Stimulated activated CD8-positive, alpha-beta memory T cell treated with anti-CD3 and anti-CD28 coated beads, Interleukin-15, amount 100 ng/mL, for 4 hours (primary cell): Measurements from ENCODE around the gene C3orf22.
"Not testable (repeated sequence)": the region's sequence is repeated elsewhere in the genome, so short reads cannot be mapped to it uniquely, and the experiment has no call there.

Source experiments
- DNase-seq, 2 donors: peaks; one replicate each; pipeline ENCODE4 v3.0.0-alpha.2; 2020; ENCODE audit warnings: low read depth in 2 of 2

Gene C3orf22, protein sequence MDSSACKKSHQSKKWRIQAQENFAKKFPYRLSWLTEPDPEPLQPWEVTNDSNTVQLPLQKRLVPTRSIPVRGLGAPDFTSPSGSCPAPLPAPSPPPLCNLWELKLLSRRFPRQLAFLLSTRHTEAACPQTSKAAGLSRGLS

GRCh38 chr3:126558336-126559071, at the start of gene C3orf22:
C3orf22 (minus strand) TSS chr3:126558932; CDS start chr3:126553390, 5,542 bp downstream.
- DNase-seq, result no peak

- DNase-seq, result peak in 1 of 2 donors; percentile 9
Observed at GRCh38 chr3:126607214-126607908, 48.6 kb upstream of the C3orf22 start.

GRCh38 chr3:126606001-126606400, 47.3 kb upstream of the C3orf22 start:
- no peak for DNase-seq

DNA sequence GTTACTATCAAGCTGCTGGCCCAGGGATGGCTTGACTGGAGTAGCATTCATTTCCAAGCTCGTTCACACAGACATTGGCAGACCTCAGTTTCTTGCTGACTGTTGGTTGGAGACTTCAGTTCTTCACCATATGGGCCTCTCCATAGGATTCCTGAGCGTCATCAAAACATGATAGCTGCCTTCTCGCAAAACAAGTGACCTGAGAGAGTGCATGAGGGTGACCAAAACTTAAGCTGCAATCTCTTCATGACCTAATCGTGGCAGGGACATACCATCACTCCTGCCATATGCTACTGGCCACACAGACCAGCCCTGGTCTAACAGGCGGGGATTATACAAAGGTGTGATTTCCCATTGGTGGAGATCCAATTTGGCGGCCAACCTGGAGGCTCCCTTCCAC, 46.0 kb upstream of the C3orf22 start:
- no peak for DNase-seq

DNA sequence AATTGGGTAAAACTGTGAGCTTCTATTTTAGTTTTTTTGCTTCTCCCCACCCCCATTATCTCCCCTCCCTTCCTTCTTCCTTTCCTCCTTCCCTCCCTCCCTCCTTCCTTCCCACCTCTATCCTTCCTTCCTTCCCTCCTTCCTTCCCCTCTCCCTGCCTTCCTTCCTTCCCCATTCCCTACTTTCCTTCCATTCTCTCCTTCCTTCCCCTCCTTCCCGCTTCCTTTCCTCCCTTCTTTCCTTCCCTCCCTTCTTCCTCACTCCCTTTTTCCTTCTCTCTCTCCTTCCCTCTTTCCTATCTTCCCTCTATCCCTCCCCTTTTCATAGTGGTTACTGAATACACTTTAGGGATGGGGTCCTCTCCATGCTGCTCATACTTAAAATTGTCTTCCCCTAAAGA, 40.4 kb upstream of the C3orf22 start:
- DNase-seq, result no peak

GRCh38 chr3:126595479-126595878, 36.7 kb upstream of the C3orf22 start:
- not testable (repeated sequence) for DNase-seq

GRCh38 chr3:126591515-126591914, 32.8 kb upstream of the C3orf22 start:
- DNase-seq, result not testable (repeated sequence)

DNA sequence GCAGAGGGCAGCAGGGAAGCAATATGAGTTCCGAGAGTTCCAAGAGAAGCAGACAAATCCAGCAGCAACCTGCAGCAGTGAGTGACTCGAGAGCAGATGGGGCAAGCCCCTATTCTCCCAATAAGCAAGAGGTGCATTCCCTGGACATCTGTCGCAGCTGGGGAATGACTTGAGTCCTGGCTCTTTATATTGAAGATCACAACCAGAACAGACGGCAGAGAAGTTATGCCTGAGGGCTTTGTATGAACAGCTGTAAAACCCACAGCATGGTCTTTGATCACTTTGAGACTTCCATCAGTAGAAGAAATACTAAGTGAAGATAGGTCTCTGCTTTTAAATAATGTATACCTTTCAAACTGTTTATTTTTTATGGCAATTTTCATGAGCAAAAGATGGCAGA, 23.6 kb upstream of the C3orf22 start:
- no peak for DNase-seq

DNA sequence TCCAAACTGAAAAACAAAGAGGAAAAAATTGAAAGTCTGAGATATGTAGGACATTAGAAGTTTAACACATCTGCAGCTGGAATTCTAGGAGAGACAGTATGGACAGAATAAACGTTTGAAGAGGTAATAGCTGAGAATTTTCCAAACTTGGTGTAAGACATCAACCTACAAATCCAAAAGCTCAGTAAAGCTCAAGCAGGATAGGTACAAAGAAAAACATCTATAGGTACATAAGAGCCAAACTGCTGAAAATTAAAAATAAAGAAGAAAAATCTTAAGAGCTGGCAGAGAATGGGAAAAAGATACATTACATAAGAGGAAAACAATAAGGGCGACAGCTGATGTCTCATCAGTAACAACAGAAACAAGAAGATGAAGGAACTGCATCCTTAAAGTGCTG, 22.8 kb upstream of the C3orf22 start:
- DNase-seq, result no peak

- DNase-seq, result no peak
Observed at GRCh38 chr3:126580746-126581145, 22.0 kb upstream of the C3orf22 start.

DNA sequence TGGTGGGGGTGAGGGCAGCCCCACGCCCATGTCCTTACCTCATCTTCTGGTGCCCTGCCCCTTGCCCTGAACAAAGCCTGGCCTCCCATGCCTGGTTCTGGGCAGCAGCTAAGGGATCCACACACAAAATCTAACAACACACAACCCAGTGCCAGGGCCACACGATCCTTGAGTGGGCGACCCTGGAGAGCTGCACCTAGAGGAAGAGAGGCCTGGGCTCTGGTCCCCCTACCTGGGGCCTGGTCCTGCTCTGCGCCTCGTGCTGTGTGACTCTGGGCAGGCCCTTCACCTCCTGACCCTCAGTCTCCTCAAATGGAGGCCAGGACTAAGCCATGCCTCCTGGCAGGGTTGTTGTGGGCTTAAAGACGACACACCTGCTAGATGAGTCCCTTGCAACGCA, 20.0 kb upstream of the C3orf22 start:
- no peak for DNase-seq

GRCh38 chr3:126577261-126577660, 18.5 kb upstream of the C3orf22 start:
- DNase-seq, result no peak

DNA sequence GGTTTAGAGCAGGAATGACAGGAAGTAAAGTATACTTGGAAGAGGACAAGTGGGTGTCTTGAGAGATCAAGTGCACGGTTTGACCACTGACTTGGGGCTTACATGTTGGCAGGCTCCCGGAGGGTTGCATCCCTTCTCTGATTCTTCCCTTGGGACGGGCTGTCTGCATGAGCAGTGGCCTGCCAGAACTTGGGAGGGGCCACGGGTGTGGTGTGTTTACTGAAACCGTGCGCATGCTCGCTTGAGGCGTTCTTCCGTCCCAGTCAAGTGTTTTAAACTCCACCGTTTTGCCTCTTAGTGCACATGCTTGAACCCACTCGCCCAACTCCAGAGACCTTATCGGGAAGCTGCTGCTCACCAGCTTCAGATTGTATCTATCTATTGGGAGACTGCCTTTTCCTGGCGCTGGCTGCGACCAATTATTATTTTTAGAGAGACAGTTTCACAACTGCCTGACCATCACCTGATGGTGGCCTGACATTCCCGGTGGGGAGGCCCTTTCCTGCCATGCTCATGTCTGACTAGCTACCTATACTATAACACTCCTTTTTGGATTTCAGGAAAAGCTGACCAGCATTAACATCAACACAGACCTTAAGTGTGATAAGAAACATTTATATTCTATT, 14.9 kb upstream of the C3orf22 start:
- no peak for DNase-seq

GRCh38 chr3:126571078-126571477, 12.3 kb upstream of the C3orf22 start:
- DNase-seq, result no peak

GRCh38 chr3:126570103-126570541, 11.4 kb upstream of the C3orf22 start:
- DNase-seq, result no peak

- no peak for DNase-seq
Observed at GRCh38 chr3:126569390-126569975, 10.8 kb upstream of the C3orf22 start.

DNA sequence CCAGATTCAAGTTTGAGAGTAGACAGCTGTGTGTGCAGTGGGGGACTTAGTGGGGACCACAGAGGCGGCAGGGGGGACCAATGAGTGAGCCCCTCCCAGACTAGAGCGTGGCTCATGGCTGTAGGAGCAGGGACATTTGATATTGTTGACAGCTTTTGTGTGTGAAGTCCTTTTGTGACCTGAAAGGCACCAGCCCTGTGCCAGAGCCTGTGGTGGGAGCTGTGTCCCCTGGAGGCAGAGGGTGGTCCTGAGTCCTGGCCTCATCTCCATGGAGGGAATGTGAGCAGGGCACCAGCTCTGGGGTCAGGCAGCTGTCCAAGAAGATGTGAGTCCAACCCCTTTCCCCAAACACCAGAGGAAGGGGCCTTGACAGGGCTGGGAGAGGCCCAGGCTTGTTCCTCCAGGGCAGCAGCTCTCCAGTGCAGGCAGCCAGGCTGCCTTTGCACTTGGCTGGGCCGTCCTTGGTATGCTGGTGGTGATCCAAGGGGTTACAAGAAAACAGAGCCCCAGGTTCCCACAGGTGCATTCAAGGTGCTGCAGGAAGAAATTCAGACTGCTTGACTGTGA, 10.1 kb upstream of the C3orf22 start:
- DNase-seq, result no peak

- DNase-seq, result no peak
Observed at GRCh38 chr3:126567696-126568438, 9.1 kb upstream of the C3orf22 start.

- no peak for DNase-seq
Observed at GRCh38 chr3:126562737-126563276, 4.1 kb upstream of the C3orf22 start.

GRCh38 chr3:126557761-126558160, 971 bp downstream of the C3orf22 start:
- no peak for DNase-seq

GRCh38 chr3:126557415-126557745, 1.4 kb downstream of the C3orf22 start:
- DNase-seq, result no peak
